ENCODE data around the gene NFATC2.

DNA sequence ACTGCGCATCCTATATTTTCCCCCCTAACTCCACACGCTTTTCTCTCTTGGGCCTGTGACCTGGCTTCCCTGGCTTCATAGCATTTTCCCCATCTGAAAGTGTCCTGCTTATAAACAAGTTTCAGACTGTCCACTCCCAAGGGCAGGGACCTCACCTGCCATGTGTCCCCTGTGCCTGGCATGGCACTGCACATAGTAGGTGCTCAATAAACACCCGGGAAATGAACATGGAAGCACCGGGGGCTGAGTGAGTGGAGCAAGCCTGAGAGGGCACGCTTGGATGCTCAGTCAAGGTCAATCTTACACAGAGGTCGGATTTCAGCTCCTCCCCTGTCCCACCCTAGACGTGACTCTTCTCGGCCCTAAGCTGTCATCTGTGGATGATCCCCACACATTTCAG is 96.9 kb downstream of the NFATC2 start:
- TF ChIP-seq, protein P1, sequence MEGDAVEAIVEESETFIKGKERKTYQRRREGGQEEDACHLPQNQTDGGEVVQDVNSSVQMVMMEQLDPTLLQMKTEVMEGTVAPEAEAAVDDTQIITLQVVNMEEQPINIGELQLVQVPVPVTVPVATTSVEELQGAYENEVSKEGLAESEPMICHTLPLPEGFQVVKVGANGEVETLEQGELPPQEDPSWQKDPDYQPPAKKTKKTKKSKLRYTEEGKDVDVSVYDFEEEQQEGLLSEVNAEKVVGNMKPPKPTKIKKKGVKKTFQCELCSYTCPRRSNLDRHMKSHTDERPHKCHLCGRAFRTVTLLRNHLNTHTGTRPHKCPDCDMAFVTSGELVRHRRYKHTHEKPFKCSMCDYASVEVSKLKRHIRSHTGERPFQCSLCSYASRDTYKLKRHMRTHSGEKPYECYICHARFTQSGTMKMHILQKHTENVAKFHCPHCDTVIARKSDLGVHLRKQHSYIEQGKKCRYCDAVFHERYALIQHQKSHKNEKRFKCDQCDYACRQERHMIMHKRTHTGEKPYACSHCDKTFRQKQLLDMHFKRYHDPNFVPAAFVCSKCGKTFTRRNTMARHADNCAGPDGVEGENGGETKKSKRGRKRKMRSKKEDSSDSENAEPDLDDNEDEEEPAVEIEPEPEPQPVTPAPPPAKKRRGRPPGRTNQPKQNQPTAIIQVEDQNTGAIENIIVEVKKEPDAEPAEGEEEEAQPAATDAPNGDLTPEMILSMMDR (IDR thresholded peaks at IDR 0.05; ENCODE audit: insufficient read depth, low read length): no peak
- no peak for TF ChIP-seq POLR2AphosphoS5 (IDR thresholded peaks at IDR 0.05; ENCODE audit: low read depth)
- TF ChIP-seq SPI1 (IDR thresholded peaks at IDR 0.05; ENCODE audit: borderline replicate concordance, low read depth): no peak
- no peak for TF ChIP-seq REST (IDR thresholded peaks at IDR 0.05; ENCODE audit: insufficient replicate concordance, low read depth)

Data from HL-60 (cell line).